GM18907 (cell line): ENCODE data around the gene PRKAR1A.
"Not testable (repeated sequence)": the region's sequence is repeated elsewhere in the genome, so short reads cannot be mapped to it uniquely, and the experiment has no call there.

Experiments
- ATAC-seq: cut with Tn5 transposase; IDR thresholded peaks from one replicate; pipeline ENCODE4 v1.9.1; 2021; ENCODE audit warnings: mild to moderate bottlenecking, moderate library complexity; ENCODE audit not compliant: unreplicated experiment

Gene PRKAR1A

GRCh38 chr17:68512247-68512959, at the start of gene PRKAR1A:
TSS of gene PRKAR1A (plus strand) at chr17:68512430. CDS start at chr17:68515400, 2,970 bp downstream.
- ATAC-seq: peak; percentile 93

- ATAC-seq: no peak
Observed at GRCh38 chr17:68463211-68464019, 48.8 kb upstream of the PRKAR1A start.

- ATAC-seq: no peak
Observed at GRCh38 chr17:68468334-68468733, 43.9 kb upstream of the PRKAR1A start.

GRCh38 chr17:68468788-68469187, 43.4 kb upstream of the PRKAR1A start:
- ATAC-seq: no peak

- no peak for ATAC-seq
Observed at GRCh38 chr17:68470961-68471360, 41.3 kb upstream of the PRKAR1A start.

GRCh38 chr17:68480885-68481284, 31.3 kb upstream of the PRKAR1A start:
- no peak for ATAC-seq

GRCh38 chr17:68482576-68483041, 29.6 kb upstream of the PRKAR1A start:
- ATAC-seq: no peak

GRCh38 chr17:68484458-68484857, 27.8 kb upstream of the PRKAR1A start:
- ATAC-seq: no peak

- ATAC-seq: no peak
Observed at GRCh38 chr17:68489919-68490318, 22.3 kb upstream of the PRKAR1A start.

GRCh38 chr17:68491381-68492231, 20.6 kb upstream of the PRKAR1A start:
- ATAC-seq: no peak

- not testable (repeated sequence) for ATAC-seq
Observed at GRCh38 chr17:68492394-68493054, 19.7 kb upstream of the PRKAR1A start.

- ATAC-seq: no peak
Observed at GRCh38 chr17:68495081-68495480, 17.1 kb upstream of the PRKAR1A start.

- ATAC-seq: peak; percentile 91
Observed at GRCh38 chr17:68497885-68498319, 14.3 kb upstream of the PRKAR1A start.

GRCh38 chr17:68498479-68499326, 13.5 kb upstream of the PRKAR1A start:
- peak; percentile 20 for ATAC-seq

GRCh38 chr17:68499587-68499986, 12.6 kb upstream of the PRKAR1A start:
- ATAC-seq: no peak

- no peak for ATAC-seq
Observed at GRCh38 chr17:68501074-68501473, 11.2 kb upstream of the PRKAR1A start.

- ATAC-seq: no peak
Observed at GRCh38 chr17:68505951-68506350, 6.3 kb upstream of the PRKAR1A start.

- ATAC-seq: no peak
Observed at GRCh38 chr17:68507576-68507975, 4.7 kb upstream of the PRKAR1A start.
